GM12801 (cell line): Measurements from ENCODE around the gene TMTC1.

Source experiments
- CTCF ChIP-seq: IDR thresholded peaks from one replicate; pipeline ENCODE4 v1.5.1; 2011; ENCODE audit warnings: control low read depth; ENCODE audit not compliant: insufficient read length; ENCODE audit errors: extremely low read depth

Gene TMTC1

GRCh38 chr12:29591140-29592020, 192.4 kb downstream of the TMTC1 start:
- no peak for TF ChIP-seq CTCF

- no peak for TF ChIP-seq CTCF
Observed at GRCh38 chr12:29589851-29590250, 193.9 kb downstream of the TMTC1 start.

GRCh38 chr12:29589286-29589820, 194.4 kb downstream of the TMTC1 start:
- no peak for TF ChIP-seq CTCF

- no peak for TF ChIP-seq CTCF
Observed at GRCh38 chr12:29582677-29583272, 201.0 kb downstream of the TMTC1 start.

DNA sequence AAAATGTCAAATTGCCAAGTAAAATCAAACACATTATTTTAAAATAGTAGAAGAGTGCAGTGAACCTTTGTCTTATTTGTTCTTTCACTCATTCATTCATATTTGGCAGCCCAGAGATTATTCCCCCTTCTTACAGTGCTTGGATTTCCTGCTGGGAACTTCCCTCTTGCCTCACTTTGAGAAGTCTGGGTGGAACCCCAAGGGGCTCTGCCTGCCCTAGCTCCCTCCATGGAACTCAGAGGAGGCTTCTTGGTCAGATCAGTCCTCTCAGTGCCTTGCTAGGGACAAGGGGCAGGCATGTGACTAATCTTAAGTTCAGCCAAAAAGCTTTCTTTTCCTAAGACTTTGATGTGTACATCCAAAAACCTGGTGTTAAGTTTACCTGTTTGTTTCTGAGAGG, 201.6 kb downstream of the TMTC1 start:
- TF ChIP-seq CTCF: no peak

- no peak for TF ChIP-seq CTCF
Observed at GRCh38 chr12:29581631-29582030, 202.1 kb downstream of the TMTC1 start.

GRCh38 chr12:29580971-29581370, 202.8 kb downstream of the TMTC1 start:
- TF ChIP-seq CTCF: no peak
